Tibial nerve (tissue), 3 donors: ENCODE data around the gene OR4D1.

Source experiments
- POLR2A ChIP-seq, 2 donors: fragments of 450-650 bp; IDR thresholded peaks; one replicate each; pipeline ENCODE4 v1.6.1; 2017; ENCODE audit warnings: antibody characterized with exemption in 2 of 2, mild to moderate bottlenecking in 2 of 2, moderate library complexity in 2 of 2
- TF ChIP-seq, protein P1 (sequence below), 5 experiments: fragments of 200-600 bp in 3 of 5; fragments of 450-650 bp in 2 of 5; sonication (generic) in 3 of 5; IDR thresholded peaks; one replicate each; pipeline ENCODE4 v1.5.1; 2016 to 2019; ENCODE audit warnings: antibody characterized with exemption in 5 of 5, mild to moderate bottlenecking in 3 of 5, moderate library complexity in 2 of 5

DNA sequence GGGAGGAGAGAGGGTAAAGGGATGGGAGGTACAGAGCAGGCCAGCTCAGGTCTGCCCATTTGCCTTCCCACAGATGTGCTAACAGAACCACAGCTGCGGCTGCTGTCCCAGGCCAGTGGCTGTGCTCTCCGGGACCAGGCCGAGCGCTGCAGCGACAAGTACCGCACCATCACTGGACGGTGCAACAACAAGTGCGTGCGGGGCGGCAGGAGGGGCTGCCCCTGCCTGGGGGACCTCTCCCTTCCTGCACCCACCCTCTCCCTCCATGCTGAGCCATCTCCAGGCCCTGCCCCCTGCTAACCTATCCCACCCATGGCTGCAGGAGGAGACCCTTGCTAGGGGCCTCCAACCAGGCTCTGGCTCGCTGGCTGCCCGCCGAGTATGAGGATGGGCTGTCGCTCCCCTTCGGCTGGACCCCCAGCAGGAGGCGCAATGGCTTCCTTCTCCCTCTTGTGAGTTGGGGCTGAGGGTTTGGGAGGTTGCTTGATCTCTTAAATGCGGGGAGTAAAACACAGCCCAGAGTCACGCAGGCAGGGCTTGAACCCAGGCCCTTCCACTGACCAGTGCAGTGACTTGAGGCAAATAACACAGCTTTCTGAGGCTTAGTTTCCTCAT is 45.6 kb downstream of the OR4D1 start:
- TF ChIP-seq, protein P1, sequence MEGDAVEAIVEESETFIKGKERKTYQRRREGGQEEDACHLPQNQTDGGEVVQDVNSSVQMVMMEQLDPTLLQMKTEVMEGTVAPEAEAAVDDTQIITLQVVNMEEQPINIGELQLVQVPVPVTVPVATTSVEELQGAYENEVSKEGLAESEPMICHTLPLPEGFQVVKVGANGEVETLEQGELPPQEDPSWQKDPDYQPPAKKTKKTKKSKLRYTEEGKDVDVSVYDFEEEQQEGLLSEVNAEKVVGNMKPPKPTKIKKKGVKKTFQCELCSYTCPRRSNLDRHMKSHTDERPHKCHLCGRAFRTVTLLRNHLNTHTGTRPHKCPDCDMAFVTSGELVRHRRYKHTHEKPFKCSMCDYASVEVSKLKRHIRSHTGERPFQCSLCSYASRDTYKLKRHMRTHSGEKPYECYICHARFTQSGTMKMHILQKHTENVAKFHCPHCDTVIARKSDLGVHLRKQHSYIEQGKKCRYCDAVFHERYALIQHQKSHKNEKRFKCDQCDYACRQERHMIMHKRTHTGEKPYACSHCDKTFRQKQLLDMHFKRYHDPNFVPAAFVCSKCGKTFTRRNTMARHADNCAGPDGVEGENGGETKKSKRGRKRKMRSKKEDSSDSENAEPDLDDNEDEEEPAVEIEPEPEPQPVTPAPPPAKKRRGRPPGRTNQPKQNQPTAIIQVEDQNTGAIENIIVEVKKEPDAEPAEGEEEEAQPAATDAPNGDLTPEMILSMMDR (IDR thresholded peaks at IDR 0.05): no peak
- TF ChIP-seq POLR2A (IDR thresholded peaks at IDR 0.05): no peak
